Kidney capillary endothelial cell (primary cell): ENCODE data around the gene CD7.

Experiments
- DNase-seq: peaks from one replicate; pipeline ENCODE4 v3.0.0-alpha.2; 2018; ENCODE audit warnings: low spot score

Gene CD7

DNA sequence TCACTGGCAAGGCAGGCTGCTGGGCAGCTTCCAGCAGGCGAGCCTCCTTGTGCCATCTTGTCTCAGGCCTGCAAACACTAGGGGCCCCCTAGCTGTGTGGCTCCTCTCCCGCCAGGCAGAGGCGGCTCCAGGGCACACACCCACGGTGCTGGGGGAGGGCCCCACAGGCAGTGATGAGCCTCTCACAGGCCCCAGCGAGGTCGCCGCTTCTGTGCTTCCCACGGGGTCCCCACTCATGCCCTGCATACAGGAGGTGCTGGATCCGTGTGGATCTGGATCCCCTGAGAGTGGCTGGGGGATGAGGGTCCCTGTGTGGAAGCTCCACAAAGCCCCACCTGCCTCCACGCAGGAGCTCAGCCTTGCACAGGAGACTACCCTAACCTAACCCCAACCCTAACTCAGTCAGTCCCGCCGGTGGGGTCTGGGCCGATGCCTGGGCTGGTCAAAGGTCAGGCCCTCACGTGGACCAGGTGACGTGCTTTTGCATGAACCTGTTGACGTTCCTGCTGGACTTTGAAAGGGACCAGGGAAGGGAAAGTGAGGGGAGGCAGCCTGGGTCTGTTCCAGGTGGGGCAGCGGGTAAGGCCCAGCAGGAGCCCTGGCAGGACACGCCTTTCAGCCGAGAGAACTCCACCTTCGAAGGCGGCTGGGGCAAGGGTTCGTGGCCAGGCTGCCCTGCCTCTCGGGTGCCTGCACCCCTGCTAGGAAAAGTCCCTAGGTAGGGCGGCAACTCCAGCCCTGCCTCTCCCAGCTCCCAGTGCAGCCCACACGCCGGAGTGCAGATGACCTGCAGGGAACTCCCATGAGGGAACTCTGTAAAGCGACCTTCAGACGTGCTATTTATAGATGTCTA, 11.0 kb upstream of the CD7 start:
- DNase-seq, result no peak

DNA sequence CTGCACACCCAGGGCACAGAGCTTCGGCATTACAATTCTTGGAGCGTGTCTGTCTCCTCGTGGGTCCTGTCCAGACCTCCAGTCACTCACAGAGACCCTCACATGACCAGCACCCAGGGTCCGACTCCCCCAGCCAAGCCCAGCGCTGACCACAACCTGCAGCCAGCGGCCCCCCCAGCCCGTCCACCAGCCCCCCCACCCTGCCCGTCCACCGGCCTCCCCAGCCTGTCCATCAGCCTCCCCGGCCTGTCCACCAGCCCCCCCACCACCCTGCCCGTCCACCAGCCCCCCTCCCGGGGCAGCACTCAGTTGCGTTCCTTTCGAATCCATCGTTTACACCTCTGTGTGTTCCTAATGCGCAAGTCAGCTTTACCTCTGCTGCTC, 10.3 kb upstream of the CD7 start:
- no peak for DNase-seq

DNA sequence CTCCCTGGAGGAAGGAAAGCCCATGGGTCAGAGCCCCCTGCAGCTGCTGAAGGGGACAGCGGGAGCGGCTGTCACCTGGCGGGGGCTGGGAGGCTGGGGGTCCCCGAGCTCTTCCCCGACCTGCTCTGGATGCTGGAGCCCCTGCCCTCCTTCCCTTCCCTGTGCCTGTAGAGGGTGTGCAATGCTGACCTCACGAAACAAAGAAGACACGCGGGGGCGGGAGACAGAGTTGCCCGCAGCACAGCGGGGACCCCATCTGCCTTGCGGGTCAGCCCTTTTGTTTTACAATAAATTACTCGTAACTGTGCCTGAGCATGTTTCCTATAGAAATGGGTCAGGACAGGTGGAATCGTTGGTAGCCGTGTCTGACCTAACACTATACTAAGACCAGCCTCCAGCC, 9.9 kb upstream of the CD7 start:
- DNase-seq, result no peak

DNA sequence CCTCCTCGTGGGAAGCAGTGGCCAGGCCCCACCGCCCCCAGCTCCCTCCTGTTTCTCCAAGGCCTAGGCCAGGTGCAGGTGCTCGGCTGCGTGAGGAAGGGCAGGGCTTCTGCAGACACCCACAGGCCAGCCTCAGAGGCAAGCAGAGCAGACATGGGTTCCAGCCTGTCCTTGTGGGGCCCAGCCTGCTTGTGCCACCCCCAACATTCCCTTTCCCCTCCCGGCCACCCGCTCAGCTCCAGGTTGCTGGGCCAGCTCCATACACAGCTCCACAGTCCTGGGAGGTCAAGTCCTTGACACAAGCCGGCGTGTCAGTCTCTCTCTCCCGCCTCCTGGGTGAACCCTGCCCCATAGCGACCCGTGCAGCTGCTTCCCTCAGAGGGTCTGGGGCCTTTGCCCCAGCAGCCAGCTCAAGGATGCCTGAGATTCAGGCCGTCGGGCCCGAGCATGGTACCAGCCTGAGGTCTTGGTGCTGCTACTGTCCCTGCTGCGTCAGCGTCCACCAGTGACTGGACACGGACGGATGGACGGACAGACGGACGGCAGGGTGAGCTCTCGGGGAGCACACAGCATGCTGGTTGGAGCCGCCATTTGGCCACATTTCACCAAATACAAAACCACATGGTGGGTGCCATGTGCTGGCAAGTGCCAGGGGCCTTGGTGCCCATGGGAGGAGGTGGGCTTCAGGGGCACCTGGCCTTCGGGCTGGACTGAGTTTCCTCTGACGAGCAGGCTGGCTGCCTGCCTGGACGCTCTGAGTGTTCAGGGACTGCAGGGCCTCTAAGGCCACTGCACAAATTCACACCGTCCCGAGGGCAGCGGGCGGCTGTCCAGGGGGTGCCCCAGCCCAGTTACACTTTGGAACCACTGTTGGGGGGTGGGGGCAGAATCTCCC, 8.1 kb upstream of the CD7 start:
- DNase-seq, result no peak

GRCh38 chr17:82324566-82325285, 7.3 kb upstream of the CD7 start:
- DNase-seq, result no peak

- DNase-seq, result no peak
Observed at GRCh38 chr17:82323514-82324234, 6.3 kb upstream of the CD7 start.

DNA sequence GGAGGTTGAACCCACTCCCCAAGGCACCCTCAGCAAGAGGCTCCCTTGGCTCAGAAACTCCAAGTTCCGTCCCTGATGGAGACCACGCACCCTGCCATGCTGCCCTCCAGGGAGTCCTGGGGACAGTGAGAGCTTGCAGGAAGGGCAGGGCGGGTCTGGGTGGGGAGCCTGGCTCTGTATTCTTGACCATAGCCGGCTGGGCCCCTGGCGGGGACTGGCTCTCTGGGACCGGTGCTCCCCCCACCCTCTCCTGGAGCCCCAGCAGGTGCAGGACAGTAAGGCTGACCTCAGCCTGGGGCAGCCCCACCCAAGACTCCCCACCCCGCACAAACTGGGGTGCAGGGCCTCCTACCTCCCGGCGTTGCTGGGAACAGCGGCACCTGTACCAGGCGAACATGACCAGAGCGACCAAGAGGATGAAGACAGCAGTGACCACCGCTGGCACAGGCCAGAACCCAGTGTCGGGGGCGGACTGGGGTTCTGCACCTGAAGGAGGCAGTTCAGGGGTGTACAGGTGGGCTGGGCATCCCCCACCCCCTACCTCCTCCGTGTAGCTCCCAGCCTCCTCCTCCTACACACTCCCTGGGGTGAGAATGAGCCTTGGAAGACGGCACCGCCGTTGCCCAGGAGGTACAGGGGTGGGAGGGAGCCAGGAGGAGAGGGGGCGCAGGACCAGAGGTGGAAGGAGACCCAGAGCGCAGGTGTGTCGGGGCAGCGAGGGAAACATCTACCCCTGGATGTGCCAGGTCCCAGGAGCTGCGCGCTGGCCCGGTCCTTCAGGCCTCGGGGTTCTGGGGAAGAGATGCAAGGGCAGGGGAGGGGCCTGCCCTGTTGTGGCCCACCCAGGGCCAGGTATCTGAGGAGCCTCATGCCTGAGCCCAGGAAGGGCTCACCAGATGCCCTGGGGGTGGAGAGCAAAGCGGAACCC, 5.4 kb upstream of the CD7 start:
- no peak for DNase-seq

GRCh38 chr17:82321947-82322466, 4.6 kb upstream of the CD7 start:
- no peak for DNase-seq

GRCh38 chr17:82320956-82321927, 3.8 kb upstream of the CD7 start:
- DNase-seq, result no peak

DNA sequence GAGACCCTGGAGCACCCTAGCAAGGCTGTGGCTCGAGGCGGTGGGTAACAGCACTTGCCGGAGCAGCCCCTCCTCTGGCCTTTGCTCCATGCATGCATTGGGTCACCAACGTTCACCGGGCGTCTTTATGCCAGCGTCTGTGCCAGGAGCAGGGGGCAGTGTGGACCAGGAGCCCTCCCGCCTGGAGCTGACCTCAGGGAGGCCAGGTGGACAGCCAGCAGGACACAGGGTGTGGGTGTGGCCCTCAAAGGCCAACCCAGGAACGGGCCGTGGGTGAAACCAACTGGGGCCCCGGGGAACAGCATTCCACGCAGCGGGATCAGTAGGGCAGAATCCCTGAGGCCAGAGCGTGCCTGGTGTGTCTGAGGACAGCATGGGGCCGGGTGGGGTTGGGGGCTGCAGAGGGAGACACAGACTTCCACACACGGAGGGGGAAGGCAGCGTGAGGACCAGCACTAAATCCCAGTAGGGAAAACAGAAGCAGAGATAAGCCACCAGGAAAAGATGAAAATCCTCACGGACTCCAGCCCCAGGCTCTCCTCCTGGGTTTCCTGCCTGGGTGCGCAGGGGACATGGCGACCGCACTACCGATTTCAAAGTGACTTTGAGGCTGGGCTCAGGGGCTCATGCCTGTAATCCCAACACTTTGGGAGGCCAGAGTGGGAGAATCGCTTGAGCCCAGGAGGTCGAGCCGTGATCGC, 2.9 kb upstream of the CD7 start:
- no peak for DNase-seq

DNA sequence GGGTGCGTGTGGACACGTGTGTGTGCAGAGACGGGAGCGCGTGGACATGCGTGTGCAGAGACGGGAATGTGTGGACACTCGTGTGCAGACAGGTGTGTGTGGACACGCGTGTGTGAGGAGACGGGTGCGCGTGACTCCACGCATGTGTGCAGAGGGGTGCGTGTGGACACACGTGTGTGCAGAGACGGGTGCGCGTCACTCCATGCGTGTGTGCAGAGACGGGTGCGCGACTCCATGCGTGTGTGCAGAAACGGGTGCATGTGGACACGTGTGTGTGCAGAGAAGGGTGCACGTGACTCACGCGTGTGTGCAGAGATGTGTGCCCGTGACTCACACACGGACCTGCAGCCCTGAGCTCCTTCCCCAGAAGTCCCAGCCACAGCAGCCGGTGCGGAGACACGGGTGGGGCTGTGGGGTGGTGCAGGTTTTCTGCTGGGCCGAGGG, 2.2 kb upstream of the CD7 start:
- no peak for DNase-seq

- no peak for DNase-seq
Observed at GRCh38 chr17:82318772-82319606, 1.6 kb upstream of the CD7 start.

- no peak for DNase-seq
Observed at GRCh38 chr17:82318169-82318498, 726 bp upstream of the CD7 start.

- no peak for DNase-seq
Observed at GRCh38 chr17:82316651-82317393, 586 bp downstream of the CD7 start.

DNA sequence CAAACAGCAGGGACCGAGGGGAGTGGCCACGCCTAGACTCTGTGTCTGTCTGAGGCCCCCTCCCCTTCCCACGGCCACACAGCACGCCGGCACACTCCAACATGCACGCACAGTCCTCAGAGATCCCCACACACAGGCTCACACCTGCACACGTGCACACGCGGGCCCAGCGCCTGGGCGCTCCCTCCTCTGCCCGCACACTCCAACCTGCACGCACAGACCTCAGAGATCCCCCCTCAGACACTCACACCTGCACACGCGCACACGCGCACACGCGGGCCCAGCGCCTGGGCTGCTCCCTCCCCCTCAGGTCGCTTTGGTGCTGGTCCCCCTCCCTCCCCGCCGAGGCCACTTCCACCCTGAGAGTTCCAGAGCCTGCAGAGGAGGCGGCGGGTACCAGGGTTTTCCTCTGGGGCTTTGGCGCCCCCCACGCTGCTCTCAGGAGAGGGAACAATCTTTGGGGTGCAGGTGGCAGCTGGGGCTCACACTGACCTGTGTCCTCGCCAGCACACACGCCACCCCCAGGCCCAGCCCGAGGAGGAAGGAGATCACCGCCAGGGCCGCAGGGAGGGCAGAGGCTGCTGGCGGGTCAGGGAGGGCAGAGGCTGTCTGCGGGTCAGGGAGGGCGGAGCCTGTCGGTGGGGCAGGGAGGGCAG, 1.6 kb downstream of the CD7 start:
- DNase-seq, result no peak
